Epithelial cell of proximal tubule (primary cell): ENCODE data around the gene KCNMB3. TPM values are rescaled to one million over a fixed set of nuclear protein-coding genes. Genes with fewer than 3 reads are reported as not detected.
"Not testable (repeated sequence)": the region's sequence is repeated elsewhere in the genome, so short reads cannot be mapped to it uniquely, and the experiment has no call there.

Source experiments
- DNase-seq: peaks from one replicate; pipeline ENCODE4 v3.0.0-alpha.2; 2011; ENCODE audit warnings: low read depth
- H3K4me3 ChIP-seq: 2 replicates; pipeline ENCODE4 v1.5.1; 2011; ENCODE audit warnings: low read depth, mild to moderate bottlenecking, low read length
- CTCF ChIP-seq: conservative IDR thresholded peaks from 2 replicates; pipeline ENCODE4 v1.5.1; 2012; ENCODE audit warnings: low read depth, mild to moderate bottlenecking, low read length
- total RNA-seq: library from RNA; depleted of rRNA; stranded (reverse); fragments of >200 nt; gene quantifications from 2 replicates; pipeline ENCODE4 v1.2.3, GENCODE V29; 2015

The KCNMB3 gene
- total RNA-seq, 1 donor from 2014 or later, result 0.40 TPM

- no peak for DNase-seq
- H3K4me3 ChIP-seq, result no peak overlapping the region
- no peak for TF ChIP-seq CTCF
These were observed 14.2 kb upstream of the KCNMB3 start for GRCh38 chr3:179265092-179265491.

GRCh38 chr3:179264449-179264848 lies 13.5 kb upstream of the KCNMB3 start:
- TF ChIP-seq CTCF, result no peak

DNA sequence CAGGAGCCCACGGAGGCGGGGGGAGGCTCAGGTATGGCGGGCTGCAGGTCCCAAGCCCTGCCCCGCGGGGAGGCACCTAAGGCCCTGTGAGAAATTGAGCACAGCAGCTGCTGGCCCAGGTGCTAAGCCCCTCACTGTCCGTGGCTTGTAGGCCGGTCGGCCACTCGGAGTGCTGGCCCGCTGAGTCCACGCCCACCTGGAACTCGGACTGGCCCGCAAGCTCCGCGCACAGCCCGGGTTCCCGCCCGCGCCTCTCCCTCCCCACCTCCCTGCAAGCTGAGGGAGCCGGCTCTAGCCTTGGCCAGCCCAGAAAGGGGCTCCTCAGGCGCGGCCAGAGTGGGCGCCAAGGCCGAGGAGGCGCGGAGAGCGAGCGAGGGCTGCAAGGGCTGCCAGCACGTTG lies 12.2 kb upstream of the KCNMB3 start:
- no peak for TF ChIP-seq CTCF
- no peak for DNase-seq
- H3K4me3 ChIP-seq, result no peak overlapping the region

More at GRCh38 chr3:179264449-179264848, 13.5 kb upstream of the KCNMB3 start:
- no peak for DNase-seq
- H3K4me3 ChIP-seq, result no peak overlapping the region

DNA sequence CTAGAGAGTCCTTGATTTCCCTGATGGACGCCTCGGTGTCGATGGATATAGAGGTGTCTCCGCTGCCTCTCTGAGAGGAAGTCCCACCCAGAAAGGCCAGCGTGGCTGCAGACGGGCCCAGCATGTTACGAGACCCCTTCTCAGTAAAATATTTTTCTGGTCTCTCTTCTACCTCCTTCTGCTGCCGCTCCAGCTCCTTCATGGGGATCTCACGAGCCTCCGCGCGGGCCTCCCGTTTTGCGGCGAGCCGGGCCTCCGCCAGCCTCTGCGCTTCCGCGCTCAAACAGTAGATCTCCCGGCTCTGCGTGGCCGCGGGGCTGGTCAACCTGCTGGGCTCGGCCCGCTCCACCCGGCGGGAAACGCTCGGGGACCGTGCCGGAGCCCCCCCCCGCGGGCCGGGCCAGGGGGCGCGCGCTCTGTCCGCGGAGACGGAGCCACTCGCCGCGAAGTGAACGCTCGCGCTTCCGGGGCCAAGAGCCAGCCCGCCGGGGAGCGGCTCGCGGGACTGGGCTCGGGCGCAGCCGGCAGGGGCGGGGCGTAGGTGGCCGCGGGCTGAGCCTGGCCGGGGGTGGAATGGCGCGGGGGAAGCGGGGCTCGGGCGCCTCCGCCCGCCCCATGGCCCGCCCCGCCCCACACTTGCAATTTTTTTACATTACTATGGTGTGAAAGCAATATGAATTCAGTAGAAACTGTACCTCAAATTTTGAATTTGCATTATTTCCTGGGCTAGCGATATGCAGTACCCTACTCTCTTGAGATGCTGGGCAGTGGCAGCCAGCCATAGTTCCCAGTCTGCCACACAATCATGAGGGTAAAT lies 10.2 kb upstream of the KCNMB3 start:
- H3K4me3 ChIP-seq, result peak overlapping the region; percentile 63
- no peak for TF ChIP-seq CTCF
- DNase-seq, result no peak

DNA sequence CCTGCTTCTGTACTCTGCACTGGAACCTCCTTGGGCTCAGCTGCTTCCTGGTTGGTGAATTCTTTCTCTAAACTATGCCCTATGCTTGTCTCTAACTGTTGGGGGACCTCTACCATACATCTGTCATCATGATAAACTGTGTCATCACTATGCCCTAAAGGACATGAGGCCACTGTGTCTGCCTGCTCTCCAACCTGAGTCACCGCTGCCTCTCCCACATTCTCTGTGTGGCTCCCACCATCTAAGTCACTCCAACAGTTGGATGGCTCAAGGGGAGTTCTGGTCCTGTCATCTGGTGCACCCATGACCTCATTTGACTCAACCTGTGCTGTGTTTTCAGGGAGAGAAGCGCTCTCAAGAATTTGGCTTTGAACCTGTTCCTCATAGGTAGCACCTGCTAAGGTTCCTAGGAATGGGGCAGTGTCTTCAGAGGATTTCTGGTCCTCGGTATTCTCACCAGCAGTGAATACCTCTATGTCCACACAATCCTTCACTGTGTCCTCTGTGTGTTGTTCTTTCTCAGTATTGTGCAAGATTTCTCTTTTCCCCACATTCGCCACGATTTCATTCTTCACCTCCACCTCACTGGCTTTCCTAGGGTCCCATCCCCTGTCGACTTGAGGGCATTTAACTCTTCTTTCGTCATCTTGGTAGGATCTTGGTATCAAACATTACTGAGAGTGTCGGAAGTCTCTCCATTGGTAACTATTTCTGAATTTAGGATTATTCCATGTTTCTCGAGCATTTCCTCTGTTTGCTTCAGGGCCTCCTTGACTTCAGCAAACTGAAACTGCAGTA lies 9.2 kb upstream of the KCNMB3 start:
- not testable (repeated sequence) for H3K4me3 ChIP-seq, DNase-seq

- no peak for TF ChIP-seq CTCF
- no peak overlapping the region for H3K4me3 ChIP-seq
- no peak for DNase-seq
These were observed 7.9 kb upstream of the KCNMB3 start for GRCh38 chr3:179258820-179259219.

DNA sequence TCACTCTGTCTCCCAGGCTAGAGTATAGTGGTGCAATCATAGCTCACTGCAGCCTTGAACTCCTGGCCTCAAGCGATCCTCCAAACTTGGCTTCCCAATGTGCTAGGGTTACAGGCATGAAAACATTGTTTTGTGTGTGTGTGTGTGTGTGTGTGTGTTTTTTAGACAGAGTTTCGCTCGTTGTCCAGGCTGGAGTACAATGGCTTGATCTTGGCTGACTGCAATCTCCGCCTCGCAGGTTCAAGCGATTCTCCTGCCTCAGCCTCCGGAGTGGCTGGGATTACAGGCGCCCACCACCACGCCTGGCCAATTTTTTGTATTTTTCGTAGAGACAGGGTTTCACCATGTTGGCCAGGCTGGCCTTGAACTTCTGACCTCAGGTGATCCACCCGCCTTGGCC lies 6.8 kb upstream of the KCNMB3 start:
- not testable (repeated sequence) for H3K4me3 ChIP-seq, DNase-seq

GRCh38 chr3:179256813-179257212 lies 5.9 kb upstream of the KCNMB3 start:
- TF ChIP-seq CTCF, result no peak
- no peak overlapping the region for H3K4me3 ChIP-seq
- no peak for DNase-seq
